GM23248 (cell line): ENCODE data around the gene NSF. TPM values are rescaled to one million over a fixed set of nuclear protein-coding genes. Genes with fewer than 3 reads are reported as not detected.
A peak's percentile ranks its signal among the peaks of the same experiment; 100 is the strongest.
"Not testable (repeated sequence)": the region's sequence is repeated elsewhere in the genome, so short reads cannot be mapped to it uniquely, and the experiment has no call there.

ENCODE experiments used
- DNase-seq: peaks from one replicate; pipeline ENCODE4 v3.0.0-alpha.2; 2015
- H2AFZ ChIP-seq: fragments of 200-600 bp; sonication (generic); 2 replicates; pipeline ENCODE4 v1.6.1; 2016; ENCODE audit warnings: antibody characterized with exemption
- H3F3A ChIP-seq: fragments of 200-600 bp; sonication (generic); 2 replicates; pipeline ENCODE4 v1.6.1; 2016; ENCODE audit warnings: mild to moderate bottlenecking, antibody characterized with exemption, mixed run types; ENCODE audit not compliant: insufficient read depth
- H3K27ac ChIP-seq: fragments of 200-600 bp; sonication (generic); 2 replicates; pipeline ENCODE4 v1.5.1; 2016; ENCODE audit warnings: mild to moderate bottlenecking
- H3K27me3 ChIP-seq: fragments of 200-600 bp; sonication (generic); replicated peaks from 2 replicates; pipeline ENCODE4 v1.6.1; 2016; ENCODE audit warnings: mild to moderate bottlenecking; ENCODE audit not compliant: insufficient read depth
- H3K36me3 ChIP-seq: fragments of 200-600 bp; sonication (generic); 2 replicates; pipeline ENCODE4 v1.6.1; 2016; ENCODE audit warnings: low read depth, mild to moderate bottlenecking
- H3K4me1 ChIP-seq: fragments of 200-600 bp; sonication (generic); 2 replicates; pipeline ENCODE4 v1.6.1; 2016; ENCODE audit warnings: mild to moderate bottlenecking; ENCODE audit not compliant: insufficient read depth
- H3K4me2 ChIP-seq: fragments of 200-600 bp; sonication (generic); one replicate; pipeline ENCODE4 v1.6.1; 2016; ENCODE audit warnings: mild to moderate bottlenecking; ENCODE audit not compliant: unreplicated experiment
- H3K4me3 ChIP-seq: fragments of 200-600 bp; sonication (generic); 2 replicates; pipeline ENCODE4 v1.5.1; 2016; ENCODE audit warnings: mild to moderate bottlenecking
- H3K79me2 ChIP-seq: fragments of 200-600 bp; sonication (generic); 2 replicates; pipeline ENCODE4 v1.6.1; 2016; ENCODE audit warnings: mild to moderate bottlenecking; ENCODE audit not compliant: insufficient read depth
- H3K9ac ChIP-seq: fragments of 200-600 bp; sonication (generic); 2 replicates; pipeline ENCODE4 v1.6.1; 2016; ENCODE audit warnings: mild to moderate bottlenecking
- H3K9me2 ChIP-seq: fragments of 200-600 bp; sonication (generic); 2 replicates; pipeline ENCODE4 v1.6.1; 2016; ENCODE audit warnings: mixed run types, mild to moderate bottlenecking, moderate library complexity; ENCODE audit not compliant: insufficient read depth
- H3K9me3 ChIP-seq: fragments of 200-600 bp; sonication (generic); one replicate; pipeline ENCODE4 v1.6.1; 2017; ENCODE audit warnings: low read depth
- H4K20me1 ChIP-seq: fragments of 200-600 bp; sonication (generic); 2 replicates; pipeline ENCODE4 v1.6.0; 2016; ENCODE audit not compliant: insufficient read depth
- WGBS, 2 experiments: methylation state at CpG; one replicate each; pipeline ENCODE4 v1.1.6; 2015 to 2017; ENCODE audit warnings: low lambda C conversion rate in 2 of 2, low coverage in 1 of 2; ENCODE audit errors: missing lambda C conversion rate in 2 of 2; 5-methylcytosine and 5-hydroxymethylcytosine counted together
- in situ Hi-C: fragments of 300-500 bp; cut with MboI; formaldehyde crosslinking; loops from 2 replicates; pipeline ENCODE4 v1.15.0; 2020
- polyA plus RNA-seq: library from polyadenylated mRNA; unstranded; fragments of >200 nt; fragmentation: Nextera tagmentation; extraction: Ambion mirVana; gene quantifications from 2 replicates; pipeline ENCODE4 v1.2.1, GENCODE V29; 2016
- total RNA-seq: library from RNA; depleted of rRNA; stranded (reverse); fragments of >200 nt; shearing (Covaris generic); gene quantifications from 2 replicates; pipeline ENCODE4 v1.2.3, GENCODE V29; 2014

The NSF gene
- total and polyA plus RNA-seq, 2 experiments from 2014 or later: 44.2 to 44.9 TPM

GRCh38 chr17:46579083-46580075 lies 11.1 kb upstream of the NSF start, which contains the start of gene ARL17A:
ARL17A (minus strand) TSS chr17:46579691; CDS start chr17:46576322, 3,369 bp downstream.
- H3F3A ChIP-seq, H3K27me3 ChIP-seq, H4K20me1 ChIP-seq, H3K4me1 ChIP-seq, in situ Hi-C loops, DNase-seq, H3K9me2 ChIP-seq, H3K79me2 ChIP-seq, H3K9me3 ChIP-seq, H3K36me3 ChIP-seq: not testable (repeated sequence)
- H2AFZ ChIP-seq: peak within 1 kb of the TSS; percentile 85
- H3K4me2 ChIP-seq: peak within 1 kb of the TSS; percentile 48
- peak within 1 kb of the TSS; percentile 66 for H3K4me3 ChIP-seq
- 0 to 1% methylated on average over 8 of the region's 65 CpGs for WGBS, 2 experiments
- peak within 1 kb of the TSS; percentile 38; the same call in 1 of the 2 replicates for H3K9ac ChIP-seq
- H3K27ac ChIP-seq: peak within 1 kb of the TSS; percentile 36; the same call in 1 of the 2 replicates

- DNase-seq, H3F3A ChIP-seq, in situ Hi-C loops, H3K79me2 ChIP-seq, H3K9me3 ChIP-seq, H3K36me3 ChIP-seq, H3K4me1 ChIP-seq, H4K20me1 ChIP-seq, H3K9me2 ChIP-seq, H3K27me3 ChIP-seq: not testable (repeated sequence)
- WGBS, 2 experiments: 7 to 33% methylated on average over 9 to 14 of the region's 18 CpGs
- Histone ChIP-seq H3K9ac (peak overlapping the region; percentile 38; the same call in 1 of the 2 replicates), H2AFZ (peak overlapping the region; percentile 85), H3K4me2 (peak overlapping the region; percentile 48), H3K4me3 (peak overlapping the region; percentile 66), H3K27ac (peak overlapping the region; percentile 36; the same call in 1 of the 2 replicates)
Observed at GRCh38 chr17:46580082-46580481, 10.4 kb upstream of the NSF start.

- H3K4me3 ChIP-seq, H3K9ac ChIP-seq, H2AFZ ChIP-seq, H3K27me3 ChIP-seq, H3K9me3 ChIP-seq, H3K4me1 ChIP-seq, H3K79me2 ChIP-seq, DNase-seq, H3K36me3 ChIP-seq, H4K20me1 ChIP-seq, in situ Hi-C loops, H3K27ac ChIP-seq, H3F3A ChIP-seq, H3K4me2 ChIP-seq, H3K9me2 ChIP-seq: not testable (repeated sequence)
- WGBS, 2 experiments: no CpG with 5 or more reads among the region's 3 CpGs
Observed at GRCh38 chr17:46585444-46585843, 5.0 kb upstream of the NSF start.

- H2AFZ ChIP-seq, H3K36me3 ChIP-seq, H3K4me3 ChIP-seq, H3K27ac ChIP-seq, H3K9me2 ChIP-seq, H3K79me2 ChIP-seq, in situ Hi-C loops, DNase-seq, H3K9ac ChIP-seq, H3K27me3 ChIP-seq, H3K4me2 ChIP-seq, H3K9me3 ChIP-seq, H4K20me1 ChIP-seq, H3F3A ChIP-seq, H3K4me1 ChIP-seq: not testable (repeated sequence)
- WGBS, 2 experiments: no CpG with 5 or more reads among the region's 7 CpGs
Observed at GRCh38 chr17:46591332-46591731, 863 bp downstream of the NSF start.

GRCh38 chr17:46598344-46598931 lies 8.0 kb downstream of the NSF start:
- H3K9me2 ChIP-seq, H3K27me3 ChIP-seq, H4K20me1 ChIP-seq, H3K79me2 ChIP-seq, H3K36me3 ChIP-seq, H3F3A ChIP-seq, H3K9me3 ChIP-seq, H3K4me3 ChIP-seq, H3K4me1 ChIP-seq, H3K9ac ChIP-seq, in situ Hi-C loops, DNase-seq, H3K27ac ChIP-seq, H2AFZ ChIP-seq, H3K4me2 ChIP-seq: not testable (repeated sequence)
- 63 to 65% methylated on average over 3 of the region's 3 CpGs for WGBS, 2 experiments

- no CpG with 5 or more reads among the region's 3 CpGs for WGBS, 2 experiments
- not testable (repeated sequence) for H2AFZ ChIP-seq, DNase-seq
Observed at GRCh38 chr17:46600767-46601166, 10.3 kb downstream of the NSF start.

GRCh38 chr17:46603125-46603524 lies 12.7 kb downstream of the NSF start:
- H3K9ac ChIP-seq, H3K27me3 ChIP-seq, H3K27ac ChIP-seq, H4K20me1 ChIP-seq, H3K4me2 ChIP-seq, in situ Hi-C loops, H3K36me3 ChIP-seq, H3F3A ChIP-seq, H3K9me2 ChIP-seq, DNase-seq, H3K4me3 ChIP-seq, H3K79me2 ChIP-seq, H3K9me3 ChIP-seq, H2AFZ ChIP-seq, H3K4me1 ChIP-seq: not testable (repeated sequence)

More at GRCh38 chr17:46600767-46601166, 10.3 kb downstream of the NSF start:
- H4K20me1 ChIP-seq, H3K36me3 ChIP-seq, H3K79me2 ChIP-seq, H3K4me3 ChIP-seq, H3K27me3 ChIP-seq, H3K9me2 ChIP-seq, H3K4me2 ChIP-seq, H3K9ac ChIP-seq, H3K27ac ChIP-seq, H3F3A ChIP-seq, in situ Hi-C loops, H3K4me1 ChIP-seq, H3K9me3 ChIP-seq: not testable (repeated sequence)
